ENCODE measurements around the gene TMEM52. TPM values are rescaled to one million over a fixed set of nuclear protein-coding genes. Genes with fewer than 3 reads are reported as not detected.
A peak's percentile ranks its signal among the peaks of the same experiment; 100 is the strongest.

Gene TMEM52
- total RNA-seq, 1 experiment from 2014 or later, result 12.0 TPM

DNA sequence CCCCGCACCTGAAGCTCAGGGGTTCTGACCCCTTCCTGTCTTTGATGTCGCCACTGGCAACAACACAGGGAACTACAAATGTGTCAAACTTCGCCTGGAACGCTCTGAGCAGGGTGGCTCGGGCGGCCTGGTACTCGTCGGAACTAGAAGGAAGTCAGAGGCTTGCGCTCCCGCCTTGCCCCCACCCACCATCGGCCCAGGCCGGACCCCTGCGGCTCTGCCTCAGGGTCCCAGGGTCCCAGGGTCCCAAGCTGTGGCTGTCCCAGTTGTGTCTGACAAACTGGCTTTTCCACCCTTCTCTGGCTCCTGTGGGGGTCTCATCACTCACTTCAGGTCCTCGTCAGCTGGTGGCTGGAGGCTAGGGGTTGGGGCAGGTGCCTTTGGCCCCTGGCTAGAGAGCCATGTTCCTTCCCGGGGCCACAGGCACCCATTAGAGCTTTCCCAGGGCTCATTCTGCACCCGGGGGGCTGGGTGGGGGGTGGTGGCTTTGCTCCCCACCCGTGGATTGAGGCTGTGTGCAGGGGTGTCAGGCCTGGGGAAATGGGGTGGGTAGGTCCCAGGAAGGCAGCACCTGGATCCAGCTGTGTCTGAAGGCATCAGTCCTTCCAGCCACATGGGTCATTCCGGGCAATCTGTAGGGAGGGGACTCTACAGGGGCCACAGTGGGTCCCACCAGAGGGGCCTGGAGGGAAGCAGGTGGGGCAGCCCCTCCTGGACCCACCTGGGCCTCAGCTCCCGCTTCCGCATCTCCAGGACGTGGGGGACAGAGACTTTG, 8.0 kb upstream of the TMEM52 start:
- no peak for DNase-seq (ENCODE audit: low spot score)

DNA sequence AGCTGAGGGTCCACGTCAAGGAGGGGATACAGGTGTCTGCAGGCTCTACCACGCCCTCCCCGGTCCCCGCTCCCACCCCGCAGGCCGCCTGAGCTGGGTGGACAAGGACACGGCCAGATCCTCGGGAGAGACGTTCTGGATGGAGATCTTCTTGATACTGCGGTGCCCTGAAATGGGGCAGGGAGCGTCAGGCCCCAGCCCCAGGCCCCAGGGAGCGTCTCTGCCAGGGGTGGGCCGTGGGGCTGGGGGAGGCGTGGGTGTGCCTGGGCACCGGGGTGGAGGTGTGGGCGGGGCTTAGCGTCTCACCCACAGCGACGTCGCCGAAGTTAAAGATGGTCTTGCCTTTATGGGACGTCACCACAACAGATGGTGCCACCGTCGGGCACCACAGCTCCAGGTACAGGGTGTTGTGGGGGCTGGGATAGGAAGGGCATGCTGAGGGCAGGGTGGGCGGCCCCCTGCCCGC, 7.3 kb upstream of the TMEM52 start:
- DNase-seq (ENCODE audit: low spot score), result no peak

DNA sequence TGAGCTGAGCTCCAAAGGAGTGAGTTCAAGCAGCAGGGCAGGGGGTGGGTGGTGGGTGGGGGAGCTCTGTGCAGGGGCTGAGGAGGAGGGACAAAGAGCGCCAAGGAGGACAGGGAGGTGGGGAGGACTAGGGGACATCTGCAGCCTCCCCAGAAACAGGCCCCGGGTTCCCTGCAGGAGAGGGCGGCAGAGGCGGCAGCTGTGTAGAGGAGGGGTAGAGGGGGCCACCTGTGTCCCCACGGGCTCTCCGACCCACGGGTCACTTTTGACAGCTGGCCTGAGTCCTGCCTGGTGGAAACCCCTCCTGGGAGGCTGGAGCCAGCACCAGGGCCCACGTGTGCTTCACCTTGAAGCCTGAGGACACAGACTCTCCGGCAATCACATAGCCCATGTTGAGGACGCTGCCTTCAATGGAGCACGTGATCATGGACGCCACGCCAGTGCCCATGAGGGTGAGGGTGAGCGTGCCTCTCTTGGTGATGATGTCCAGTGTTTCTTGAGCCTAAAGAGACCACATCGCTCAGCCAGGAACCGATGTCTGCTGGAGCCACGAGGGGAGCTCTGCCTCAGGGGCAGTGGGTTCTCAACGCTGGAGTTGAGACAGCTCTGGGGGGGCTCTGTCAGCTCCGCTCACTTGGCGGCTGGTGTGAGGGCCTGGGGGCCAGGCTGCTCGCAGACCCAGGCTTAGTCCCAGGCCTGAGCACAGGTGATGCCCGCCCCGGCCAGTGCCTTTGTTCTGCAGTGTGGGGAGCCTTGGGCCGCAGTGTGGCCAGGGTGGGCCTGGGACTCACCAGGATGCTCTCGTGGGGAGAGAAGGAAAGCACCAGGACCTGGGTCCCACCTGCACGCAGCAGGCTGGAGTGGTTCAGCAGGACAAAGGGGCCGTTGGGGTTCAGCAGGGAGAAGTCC, 6.6 kb upstream of the TMEM52 start:
- no peak for DNase-seq (ENCODE audit: low spot score)

DNA sequence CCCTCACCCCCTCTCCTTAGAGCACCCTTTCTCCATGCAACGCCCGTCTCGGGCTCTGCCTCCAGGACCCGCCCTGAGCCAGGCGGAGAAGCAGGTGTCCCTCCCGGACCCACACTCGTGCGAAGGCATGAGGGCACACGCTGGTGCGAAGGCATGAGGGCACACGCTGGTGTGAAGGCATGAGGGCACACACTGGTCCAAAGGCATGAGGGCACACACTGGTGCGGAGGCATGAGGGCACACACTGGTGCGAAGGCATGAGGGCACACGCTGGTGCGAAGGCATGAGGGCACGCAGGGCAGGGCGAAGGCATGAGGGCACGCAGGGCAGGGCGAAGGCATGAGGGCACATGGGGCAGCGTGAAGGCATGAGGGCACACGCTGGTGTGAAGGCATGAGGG, 5.8 kb upstream of the TMEM52 start:
- no peak for DNase-seq (ENCODE audit: low spot score)

DNA sequence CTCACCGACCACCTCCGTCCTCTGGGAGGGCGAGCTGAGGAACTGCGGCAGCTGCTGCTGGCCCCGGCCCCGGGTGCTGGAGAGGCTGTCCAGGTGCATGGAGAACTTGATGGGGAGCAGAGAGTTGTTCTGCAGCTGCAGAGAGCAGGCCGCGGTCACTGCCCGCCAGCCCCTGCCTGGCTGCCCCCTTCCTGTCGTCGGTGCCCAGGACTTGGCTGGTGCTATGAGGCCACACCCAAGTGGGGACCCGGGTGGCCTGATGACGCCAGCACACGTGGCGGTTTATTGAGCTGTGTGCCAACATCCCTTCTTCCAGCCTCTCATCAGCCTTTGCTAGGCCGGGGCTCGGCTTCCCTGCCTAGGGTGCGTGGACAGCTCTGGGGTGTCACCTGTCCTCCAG, 5.3 kb upstream of the TMEM52 start:
- DNase-seq (ENCODE audit: low spot score), result no peak

DNA sequence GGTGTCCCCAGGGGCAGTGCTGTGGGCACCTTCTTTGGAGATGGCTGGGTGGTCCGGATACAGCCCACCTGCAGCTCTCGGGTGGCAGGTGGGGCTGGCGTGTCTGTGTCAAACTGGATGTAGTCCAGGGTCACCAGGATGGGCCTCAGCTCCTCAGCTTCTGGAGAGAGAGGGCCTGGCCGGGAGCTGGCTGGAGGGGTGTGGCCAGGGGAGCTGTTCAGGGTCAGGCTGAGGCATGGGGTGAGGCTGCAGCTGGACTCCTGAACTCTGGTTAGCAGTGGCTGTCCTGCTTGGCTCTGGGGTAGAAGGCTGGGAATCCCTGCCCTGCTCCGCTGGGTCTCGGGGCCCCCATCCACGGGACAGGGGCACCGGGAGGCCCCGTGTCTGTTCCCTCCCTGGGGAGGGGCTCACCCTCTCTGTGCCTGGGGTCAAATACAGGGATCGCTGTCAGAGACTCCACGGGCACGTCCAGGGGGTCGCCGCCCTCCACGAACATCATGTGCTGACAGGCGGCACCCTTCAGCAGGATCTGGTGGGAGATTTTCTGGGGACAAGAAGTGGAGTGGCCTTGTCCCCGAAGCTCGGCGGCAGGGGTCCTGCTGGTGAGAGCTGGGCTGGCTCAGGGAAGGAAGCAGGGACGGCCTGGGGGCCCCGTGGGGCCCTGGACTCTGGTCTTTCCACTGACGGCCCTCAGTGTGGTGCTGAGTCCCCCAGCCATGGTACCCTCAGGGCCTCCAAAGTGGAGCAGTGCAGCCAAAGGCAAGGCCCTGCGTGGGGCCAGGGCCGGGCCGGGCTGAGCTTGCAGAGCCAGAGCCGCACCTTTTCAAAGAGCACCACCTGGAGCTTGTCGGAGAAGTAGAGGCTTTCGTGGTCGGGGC, 4.1 kb upstream of the TMEM52 start:
- DNase-seq (ENCODE audit: low spot score), result no peak

DNA sequence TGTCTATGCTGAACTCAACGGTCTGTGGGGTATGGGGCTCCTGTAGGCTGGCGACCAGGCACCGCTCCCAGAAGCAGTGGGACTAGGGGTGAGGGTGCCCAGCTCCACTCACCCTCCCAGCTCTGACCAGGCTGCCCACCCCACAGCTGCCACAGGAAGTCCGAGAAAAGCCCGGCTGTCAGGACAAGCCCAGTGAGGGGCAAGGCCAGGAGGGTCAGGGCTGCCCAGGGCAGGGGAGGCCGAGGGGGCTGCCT, 3.5 kb upstream of the TMEM52 start:
- no peak for DNase-seq (ENCODE audit: low spot score)

DNA sequence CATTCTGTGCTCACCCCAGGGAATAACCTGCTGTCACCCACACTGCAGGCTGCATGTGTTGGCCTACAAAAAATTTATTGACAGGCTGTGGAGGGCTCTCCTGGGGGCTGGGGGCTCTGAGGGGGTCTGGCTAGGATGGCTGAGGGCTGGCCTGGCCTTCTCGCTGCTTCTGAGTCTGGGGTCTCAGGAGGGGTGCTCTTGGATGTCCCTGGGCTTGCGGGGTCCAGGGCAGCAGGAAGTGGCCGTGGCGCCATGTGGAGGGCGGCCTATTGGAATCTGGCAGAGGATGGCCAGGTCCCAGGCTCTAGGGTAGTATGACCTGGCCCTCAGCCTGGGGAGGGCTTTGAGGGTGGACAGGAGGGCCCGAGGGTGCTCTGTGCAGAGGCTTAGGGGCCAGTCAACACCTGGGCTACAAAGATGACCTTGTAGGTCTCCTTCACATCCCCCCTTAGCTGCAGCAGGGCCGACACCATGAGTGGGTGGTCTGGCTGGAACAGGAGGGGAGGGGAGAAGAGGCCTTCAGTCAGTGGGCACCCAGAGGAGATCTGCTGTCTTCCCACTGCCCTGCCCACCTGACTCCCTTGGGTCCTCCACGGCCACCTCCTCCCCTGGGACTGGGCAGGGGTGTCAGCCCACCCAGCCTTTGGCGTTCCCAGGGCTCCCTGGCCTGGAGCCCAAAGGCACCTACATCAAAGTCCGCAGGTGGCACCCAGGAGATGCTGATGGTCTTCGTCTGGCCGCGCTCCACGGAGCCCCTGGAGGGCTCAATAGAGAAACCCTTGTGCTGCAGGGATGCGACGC, 3.0 kb upstream of the TMEM52 start:
- no peak for DNase-seq (ENCODE audit: low spot score)

DNA sequence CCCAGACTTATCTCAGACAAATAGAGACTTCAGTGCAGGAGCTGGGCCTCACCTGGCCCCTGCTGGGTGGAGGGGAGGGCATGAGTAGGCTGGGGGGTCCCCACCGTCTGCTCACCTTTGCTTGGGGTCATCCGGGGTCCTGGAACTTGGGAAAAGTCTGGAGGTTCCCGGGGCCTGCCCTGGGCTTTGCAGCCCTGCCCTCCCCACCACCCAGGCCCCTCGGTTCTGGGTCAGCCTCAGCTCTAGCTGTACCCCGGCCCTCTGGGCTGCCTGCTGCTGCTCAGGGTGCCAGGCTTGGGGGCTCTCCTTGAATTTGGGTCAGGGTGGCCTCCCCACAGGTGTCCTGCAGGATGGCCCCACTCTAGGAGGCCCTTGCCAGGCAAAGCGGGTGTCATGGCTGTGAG, 2.4 kb upstream of the TMEM52 start:
- no peak for DNase-seq (ENCODE audit: low spot score)

DNA sequence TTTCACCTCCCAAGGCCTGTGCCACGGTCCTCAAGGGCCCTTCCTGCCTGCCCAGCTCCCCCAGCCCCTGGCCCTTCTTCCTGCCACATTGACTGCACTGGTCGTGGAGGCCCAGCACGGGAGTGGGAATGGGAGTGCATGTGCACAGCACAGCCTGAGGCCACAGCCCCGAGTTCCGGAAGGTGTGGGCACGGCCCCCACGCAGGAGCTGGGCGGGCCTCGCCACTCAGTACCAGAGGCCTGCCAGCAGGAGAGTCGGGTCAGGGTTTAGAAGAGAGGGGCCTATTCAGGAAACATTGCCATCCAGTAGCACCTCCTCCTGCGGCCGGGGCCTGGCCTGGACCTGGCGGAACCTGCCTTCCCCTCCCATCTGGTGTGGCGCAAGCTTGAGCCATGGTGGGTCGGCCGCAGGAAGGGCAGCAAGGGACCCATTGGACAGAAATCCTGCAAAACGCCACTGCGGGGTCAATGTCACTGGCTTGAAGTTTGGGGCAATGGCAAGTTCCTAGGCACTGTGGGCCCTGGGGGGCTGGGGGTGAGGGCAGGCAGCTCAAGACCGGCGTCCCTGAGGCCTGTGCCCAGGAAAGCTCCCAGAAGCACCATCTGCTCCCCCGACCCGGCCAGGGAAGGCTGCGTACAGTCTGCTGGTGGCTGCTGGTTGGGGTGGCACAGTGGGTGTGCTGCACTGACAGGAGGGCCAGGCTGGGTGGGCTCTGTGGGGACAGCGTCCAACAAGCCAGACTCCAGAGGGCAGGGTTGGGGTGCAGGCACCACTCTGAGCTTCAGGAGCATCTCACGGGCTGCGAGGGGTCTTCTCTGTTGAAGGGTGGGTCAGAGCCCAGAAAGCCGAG, 1.8 kb upstream of the TMEM52 start:
- DNase-seq (ENCODE audit: low spot score), result no peak

DNA sequence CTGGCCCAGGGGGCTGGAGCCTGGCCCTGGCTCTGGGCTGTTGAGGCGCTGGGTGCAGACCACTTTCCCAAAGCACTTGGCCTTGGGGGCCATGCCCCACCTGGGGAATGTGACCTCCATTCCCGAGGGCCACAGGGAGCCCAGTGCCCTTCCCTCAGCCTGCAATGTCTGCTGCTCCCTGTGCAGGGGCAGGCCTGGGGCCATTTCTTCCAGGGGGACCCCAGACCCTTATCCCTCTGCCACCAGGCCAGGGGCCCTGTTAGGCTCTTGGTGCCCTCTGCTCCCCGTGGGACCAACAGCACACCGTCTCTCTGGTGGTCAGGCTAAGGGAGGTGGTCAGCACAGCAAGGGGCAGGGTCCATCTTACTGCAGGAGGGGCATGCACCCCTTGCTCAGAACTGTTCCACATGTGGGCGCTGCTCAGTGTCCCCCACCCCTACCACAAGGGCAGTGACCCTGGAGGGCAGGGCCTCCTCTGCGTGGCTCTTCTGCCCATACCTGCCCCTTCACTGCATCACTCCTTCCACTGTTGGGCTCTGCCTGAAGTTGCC, 1.1 kb upstream of the TMEM52 start:
- no peak for DNase-seq (ENCODE audit: low spot score)

DNA sequence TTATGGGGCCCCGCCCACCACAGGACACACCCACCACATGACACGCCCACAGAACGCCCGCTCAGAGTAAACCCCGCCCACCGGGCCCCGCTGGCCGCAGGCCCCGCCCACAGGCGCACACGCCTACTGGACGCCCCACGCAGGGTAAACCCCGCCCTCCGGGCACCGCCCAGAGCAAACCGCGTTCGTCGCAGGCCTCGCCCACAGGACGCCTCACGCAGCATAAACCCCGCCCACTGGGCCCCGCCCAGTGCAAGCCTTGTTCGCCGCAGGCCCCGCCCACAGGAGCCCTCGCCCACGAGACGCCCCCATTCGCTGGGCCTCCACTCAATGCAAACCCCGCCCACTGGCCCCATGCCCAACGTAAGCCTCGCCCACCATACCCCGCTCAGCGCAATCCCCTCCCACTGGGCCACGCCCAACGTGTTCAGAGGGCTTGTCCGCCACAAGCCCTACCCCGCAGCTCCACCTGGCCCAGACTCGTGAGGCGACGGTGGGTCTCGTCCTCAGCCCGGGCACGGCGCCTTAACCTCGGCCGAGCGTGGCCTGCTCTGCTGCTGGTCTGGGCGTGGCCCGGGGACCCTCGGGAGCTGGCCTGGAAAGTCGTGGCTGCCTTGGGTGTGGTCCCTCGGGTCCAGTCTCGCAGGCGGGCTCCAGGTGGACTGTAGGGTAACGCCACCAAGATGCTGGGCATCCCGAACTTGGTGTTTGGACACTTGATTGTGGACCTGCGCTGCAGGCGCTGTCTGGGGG, 401 bp upstream of the TMEM52 start:
- peak; percentile 98 for DNase-seq (ENCODE audit: low spot score)

DNA sequence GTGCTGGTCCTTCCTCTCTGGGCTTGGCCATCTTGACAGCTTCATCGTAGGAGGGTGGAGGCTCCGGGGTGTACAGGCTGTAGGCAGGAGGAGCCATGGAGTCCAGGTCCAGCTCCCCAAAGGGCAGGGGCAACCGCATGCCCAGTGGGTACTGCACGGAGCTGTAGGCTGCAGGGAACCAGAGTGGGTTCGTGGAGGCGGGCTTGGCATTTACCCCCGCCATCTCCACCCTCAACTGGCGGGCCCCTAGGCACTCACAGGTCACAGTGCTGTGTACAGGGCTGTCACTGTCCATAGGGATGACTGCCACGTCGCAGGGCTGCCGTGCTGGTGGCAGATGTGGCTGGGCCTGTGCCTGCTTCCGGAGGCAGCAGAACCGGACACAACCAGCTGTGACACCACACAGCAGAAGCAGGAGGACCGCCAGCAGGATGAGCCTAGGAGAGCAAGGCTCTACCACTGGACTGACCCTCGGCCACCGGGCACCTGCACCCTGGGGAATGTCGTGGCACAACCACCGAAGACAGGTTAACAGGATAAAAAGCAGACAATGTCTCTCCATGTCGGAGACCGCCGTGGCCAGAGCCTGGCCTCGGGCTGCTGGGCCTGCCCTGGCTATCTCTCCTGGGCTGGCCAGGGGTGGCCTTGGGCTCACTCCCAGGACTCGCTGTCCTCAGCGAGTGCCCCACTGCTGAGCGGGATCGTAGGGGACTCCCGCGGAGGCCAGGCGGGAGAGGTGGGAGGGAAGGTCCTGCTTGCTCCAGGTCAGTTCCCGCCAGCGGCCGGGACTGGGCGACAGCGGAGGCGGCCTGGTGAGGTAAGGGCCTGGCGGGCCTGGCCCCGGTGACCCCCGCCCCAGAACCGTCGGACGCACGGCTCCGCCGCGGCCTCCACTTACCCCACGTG, 831 bp downstream of the TMEM52 start:
- DNase-seq (ENCODE audit: low spot score), result no peak

DNA sequence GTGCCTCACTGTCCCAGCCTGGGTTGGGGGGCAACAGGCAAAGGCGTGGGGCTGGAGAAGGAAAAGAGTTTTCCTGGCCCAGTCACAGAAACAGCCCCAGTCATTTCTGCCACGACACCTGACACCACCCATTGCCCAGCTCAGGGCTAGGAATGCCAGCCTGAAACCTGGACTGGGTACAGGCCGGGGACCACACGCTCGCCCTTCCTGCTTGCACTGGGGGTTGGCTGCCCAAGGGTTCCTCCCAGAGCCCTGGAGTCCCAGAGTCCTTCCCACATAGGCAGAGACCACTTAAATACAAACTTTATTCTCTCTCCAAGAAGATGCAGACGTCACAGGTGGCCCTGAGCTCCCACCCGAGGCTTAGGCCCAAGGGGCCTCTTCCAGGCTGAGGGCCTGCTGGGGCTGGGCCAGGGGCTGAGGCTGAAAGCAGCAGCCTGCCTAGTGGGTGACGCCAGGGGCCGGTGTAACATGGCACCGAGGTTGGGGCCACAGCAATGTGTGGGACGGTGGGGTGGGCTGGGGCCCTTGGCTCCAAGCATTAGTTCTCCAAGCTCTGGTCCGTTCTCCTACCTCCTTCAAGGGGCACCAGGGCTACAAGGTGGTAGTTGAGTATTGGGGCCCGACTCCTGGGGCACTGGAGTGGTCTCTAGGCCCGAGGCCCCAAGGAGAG, 1.6 kb downstream of the TMEM52 start:
- no peak for DNase-seq (ENCODE audit: low spot score)

DNA sequence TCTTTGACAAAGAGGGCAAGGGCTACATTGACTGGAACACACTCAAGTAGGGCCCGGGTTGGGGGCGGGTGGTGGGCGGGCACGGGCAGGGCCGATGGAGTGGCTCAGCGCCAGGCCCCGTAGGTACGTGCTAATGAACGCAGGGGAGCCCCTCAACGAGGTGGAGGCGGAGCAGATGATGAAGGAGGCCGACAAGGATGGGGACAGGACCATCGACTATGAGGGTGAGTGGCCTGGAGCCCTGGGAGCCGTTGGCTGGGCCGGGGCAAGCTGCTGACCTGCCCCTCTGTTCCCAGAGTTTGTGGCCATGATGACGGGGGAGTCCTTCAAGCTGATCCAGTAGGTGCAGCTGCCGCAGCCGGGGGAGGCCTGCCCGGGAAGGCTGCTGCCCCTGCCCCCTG, 2.2 kb downstream of the TMEM52 start:
- DNase-seq (ENCODE audit: low spot score), result no peak

DNA sequence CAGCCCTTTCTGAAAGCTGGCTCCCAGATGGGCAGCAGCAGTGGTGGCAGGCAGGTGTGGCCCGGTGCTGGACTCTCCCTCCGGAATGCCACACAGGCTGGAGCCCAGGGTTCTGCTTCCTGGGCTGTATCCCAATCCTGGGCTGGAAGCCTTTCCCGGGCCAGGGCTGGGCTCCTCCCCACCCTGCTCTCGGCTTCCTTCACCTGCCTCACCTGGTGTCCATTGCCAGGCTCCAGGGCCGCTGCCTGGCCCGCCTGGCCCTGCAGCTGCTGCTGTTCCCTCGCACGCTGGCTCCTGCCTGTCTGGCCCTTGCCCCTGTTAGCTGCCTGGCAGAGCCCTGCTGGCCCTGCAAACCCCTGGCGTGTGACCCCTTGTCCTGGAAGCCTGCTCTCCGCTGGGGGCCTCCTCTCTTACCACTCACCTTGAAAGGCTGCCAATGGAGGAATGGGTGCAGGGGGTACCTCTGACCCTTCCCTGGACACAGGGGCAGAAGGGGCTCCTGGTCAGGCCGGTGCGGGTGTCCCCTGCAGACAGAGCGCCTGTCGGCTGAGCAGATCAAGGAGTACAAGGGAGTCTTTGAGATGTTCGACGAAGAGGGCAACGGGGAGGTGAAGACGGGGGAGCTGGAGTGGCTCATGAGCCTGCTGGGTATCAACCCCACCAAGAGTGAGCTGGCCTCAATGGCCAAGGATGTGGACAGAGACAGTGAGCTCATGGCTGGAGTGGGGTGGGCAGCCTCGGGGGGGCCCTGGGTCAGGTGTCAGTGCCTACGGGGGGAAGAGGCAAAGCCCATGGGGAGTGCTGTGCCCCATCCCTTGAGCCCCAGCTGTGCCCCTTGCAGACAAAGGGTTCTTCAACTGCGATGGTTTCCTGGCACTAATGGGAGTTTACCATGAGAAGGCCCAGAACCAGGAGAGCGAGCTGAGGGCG, 2.9 kb downstream of the TMEM52 start:
- DNase-seq (ENCODE audit: low spot score), result no peak
